ENCODE measurements around the gene BMP8B.
A peak's percentile ranks its signal among the peaks of the same experiment; 100 is the strongest.

Gene BMP8B

GRCh38 chr1:39726600-39726999 is 62.1 kb downstream of the BMP8B start:
- no peak for DNase-seq (ENCODE audit: low read depth in 2 of 2)

GRCh38 chr1:39722495-39722894 is 66.2 kb downstream of the BMP8B start:
- no peak for DNase-seq (ENCODE audit: low read depth in 2 of 2)

GRCh38 chr1:39721664-39722063 is 67.0 kb downstream of the BMP8B start:
- no peak for DNase-seq (ENCODE audit: low read depth in 2 of 2)

DNA sequence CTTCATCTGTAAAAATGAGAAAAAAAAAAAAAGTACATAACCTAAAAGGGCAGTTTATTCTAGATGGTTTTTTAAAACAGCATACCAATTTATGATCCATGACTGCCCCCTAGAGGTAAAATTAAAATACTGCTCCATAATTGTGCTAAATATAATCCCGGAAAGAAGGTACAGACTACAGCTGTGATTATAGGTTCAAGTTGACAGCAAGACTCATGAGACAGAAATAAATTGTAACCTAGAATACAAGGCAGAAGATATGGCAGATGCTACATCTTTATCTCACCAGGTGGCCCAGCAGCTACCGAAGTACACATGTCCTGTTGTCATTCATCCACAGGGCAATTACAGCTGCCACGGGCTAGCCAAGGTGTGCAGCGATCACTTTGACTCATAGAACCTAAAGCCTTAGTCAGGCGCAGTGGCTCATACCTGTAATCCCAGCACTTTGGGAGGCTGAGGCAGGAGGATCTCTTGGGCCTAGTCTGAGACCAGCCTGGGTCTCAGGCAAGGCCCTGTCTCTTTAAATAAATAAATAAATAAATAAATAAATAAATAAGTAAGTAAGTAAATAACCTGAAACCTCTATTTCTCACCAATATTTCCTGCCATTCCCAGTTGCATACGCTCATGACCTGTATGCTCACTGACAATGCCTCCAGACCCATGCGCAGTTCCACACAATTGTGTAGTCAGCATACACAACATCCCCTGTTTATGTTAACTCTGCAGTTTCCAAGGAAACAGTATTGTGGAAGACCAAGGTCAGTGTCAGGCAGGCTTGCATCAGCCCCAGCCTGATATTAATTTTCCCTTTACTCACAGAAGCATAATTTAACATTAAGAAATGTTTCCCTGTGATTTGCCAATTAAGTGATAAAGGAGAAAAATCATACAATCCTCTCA is 68.3 kb downstream of the BMP8B start:
- peak; percentile 22 to 39 for DNase-seq (ENCODE audit: low read depth in 2 of 2)

- no peak for DNase-seq (ENCODE audit: low read depth in 2 of 2)
These were observed 70.9 kb downstream of the BMP8B start for GRCh38 chr1:39717809-39718208.

DNA sequence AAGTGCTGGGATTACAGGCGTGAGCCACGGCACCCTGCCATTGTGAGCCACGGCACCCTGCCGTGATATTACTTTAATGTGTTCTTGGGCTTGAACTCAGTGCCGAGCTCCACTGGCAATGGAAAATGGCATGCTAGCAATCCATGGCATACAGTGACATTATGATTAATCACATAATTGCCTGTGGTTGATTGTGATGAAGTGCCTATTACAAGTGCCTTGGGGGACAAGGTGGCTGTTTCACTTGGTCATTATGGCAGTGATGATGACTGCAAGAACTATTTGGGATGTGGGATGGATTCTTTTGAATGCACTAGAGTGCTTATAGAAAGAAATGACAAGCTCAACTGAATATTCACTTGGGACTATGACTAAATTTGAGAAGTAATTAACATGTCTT is 75.1 kb downstream of the BMP8B start:
- DNase-seq (ENCODE audit: low read depth in 2 of 2), result no peak

DNA sequence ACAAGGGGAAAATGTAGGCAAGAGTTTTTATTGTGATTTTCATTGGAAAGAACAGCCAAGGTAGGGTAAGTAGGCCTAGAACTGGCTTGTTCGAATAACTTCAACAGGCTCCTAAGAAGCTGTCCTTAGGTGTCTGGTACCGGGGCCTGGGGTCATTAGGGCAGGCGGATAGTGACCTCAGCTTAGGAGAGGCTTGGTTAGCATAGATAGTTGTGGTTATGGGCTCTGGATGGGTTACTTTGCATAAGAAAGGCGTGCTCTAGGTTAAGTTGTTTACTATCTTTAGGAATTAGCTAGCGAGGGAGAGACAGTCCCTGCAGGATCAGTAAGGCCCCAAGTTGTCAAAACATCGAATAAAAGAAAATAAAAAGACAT is 76.7 kb downstream of the BMP8B start:
- DNase-seq (ENCODE audit: low read depth in 2 of 2), result no peak

DNA sequence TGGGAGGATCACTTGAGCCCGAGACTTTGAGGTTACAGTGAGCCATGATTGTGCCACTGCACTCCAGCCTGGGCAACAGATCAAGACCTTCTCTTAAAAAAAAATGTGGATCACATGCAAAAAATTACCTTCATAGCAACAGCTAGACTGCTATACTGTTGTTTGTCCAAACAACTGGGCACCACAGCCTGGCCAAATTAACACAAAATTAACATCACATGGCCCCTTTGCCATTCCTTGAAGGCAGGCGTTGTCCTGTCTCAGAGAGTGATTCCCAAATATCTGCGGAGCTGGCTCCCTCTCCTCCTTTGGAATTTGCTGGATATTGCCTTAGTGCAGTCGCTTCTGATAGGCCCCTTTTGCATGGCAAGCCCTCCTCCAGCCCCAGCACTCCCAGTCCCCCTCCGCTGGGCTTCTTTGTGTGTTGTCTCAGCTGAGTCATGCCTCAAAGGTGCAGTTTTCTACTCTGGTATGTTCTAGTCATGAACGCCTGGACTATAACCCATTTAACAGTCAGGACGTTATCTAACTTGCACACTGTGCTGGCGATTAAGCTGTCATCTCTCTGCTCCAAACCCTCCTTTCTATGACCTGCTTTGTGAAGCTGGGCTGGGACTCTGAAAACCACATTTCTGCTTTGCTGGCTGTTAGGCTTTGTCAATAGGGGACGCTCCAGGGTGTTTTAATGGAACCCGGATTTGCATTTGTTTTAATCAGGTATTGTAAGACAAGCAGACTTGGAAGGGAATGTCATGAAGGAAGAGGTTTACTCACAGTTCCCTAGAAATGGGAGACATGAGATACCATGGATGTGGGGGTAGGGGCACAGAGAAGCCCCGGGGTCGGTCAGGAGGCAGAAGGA is 77.3 kb downstream of the BMP8B start:
- no peak for DNase-seq (ENCODE audit: low read depth in 2 of 2)

DNA sequence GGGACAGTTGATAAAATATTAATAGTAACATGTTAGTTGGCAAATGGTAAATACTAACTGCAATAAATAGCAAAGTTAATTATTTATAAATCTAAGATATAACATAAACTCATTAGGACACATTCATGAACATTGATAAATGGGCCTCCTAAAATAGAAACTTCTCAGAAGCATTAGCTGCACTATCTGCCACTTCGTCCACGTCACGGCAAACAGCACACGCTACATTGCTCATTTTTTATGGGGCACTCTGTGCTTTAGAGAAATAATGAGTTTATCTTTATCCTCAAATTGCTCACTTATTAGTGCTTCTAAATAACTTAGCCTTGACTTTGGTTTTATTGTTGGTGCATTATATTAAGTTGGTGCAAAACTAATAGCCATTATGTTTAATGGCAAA is 81.2 kb downstream of the BMP8B start:
- no peak for DNase-seq (ENCODE audit: low read depth in 2 of 2)
